ENCODE data around the gene RBM17.

- TF ChIP-seq POLR2A (IDR thresholded peaks at IDR 0.05) (no peak), CTCF (IDR thresholded peaks at IDR 0.05) (no peak)
Observed at GRCh38 chr10:6092731-6093130, 3.9 kb downstream of the RBM17 start.

Measured in heart left ventricle (tissue), 13 donors.